GM12873 (cell line): ENCODE measurements around the gene MEIOSIN.

ENCODE experiments used
- CTCF ChIP-seq: IDR thresholded peaks from 2 replicates; pipeline ENCODE4 v1.5.1; 2012; ENCODE audit warnings: low read depth, mild to moderate bottlenecking, moderate library complexity, low read length, control low read depth; ENCODE audit not compliant: insufficient read depth; ENCODE audit errors: missing control alignments

Gene MEIOSIN

GRCh38 chr19:45716359-45717130 lies 16.7 kb upstream of the MEIOSIN start:
- TF ChIP-seq CTCF = no peak

GRCh38 chr19:45717131-45717982 lies 15.9 kb upstream of the MEIOSIN start:
- no peak for TF ChIP-seq CTCF

- no peak for TF ChIP-seq CTCF
Observed at GRCh38 chr19:45717983-45718650, 15.1 kb upstream of the MEIOSIN start.

GRCh38 chr19:45729800-45730290 lies 3.4 kb upstream of the MEIOSIN start:
- TF ChIP-seq CTCF = no peak

DNA sequence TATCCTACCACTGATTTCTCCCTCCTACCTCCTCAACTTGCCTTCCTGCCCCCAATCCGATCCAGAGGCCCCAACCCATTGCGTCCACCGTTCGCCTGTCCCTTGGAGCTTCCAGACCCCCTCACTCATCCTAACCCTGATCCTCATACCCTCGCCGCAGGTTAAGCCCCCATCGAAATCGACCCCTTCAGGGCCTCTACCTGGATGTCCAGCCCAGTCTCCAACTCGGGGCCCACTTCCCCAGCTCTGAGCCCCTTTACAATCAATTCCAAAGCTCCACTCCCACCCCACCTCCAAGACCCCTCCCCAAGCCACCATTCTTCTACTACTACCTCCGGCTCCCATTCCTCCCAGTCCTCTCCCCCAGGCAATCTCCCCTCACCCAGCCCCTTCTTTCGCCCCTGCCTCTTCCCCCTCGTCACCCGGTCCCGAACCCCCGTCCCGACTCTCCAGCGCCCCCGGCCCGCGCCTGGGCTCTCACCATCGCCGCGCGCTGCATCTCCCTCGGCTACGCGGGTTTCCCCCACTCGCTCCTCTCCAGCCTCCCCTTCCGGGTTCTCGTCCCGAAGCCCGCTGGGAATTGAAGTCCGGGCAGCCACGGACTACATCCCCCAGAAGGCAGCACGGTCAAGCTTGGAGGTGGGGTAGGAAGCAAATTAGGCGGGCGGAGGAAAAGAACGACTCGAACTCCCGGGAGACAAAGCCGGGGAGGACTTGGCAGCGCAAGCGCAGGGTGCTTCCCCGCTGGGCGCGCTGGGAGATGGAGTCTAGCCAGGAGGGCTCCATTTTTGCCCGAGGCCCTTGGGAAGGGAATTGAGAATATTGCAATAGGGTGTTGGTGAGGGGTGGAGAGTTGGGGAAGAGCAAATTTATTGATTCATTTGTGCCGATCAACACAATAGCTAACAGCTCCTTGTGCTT lies 2.6 kb upstream of the MEIOSIN start, which contains the start of gene FBXO46:
Gene FBXO46 (minus strand): TSS at position 529 of the 921 bp plus-strand sequence. CDS start 17,401 bp downstream, outside the sequence.
- TF ChIP-seq CTCF = peak; percentile 34

- TF ChIP-seq CTCF = no peak
Observed at GRCh38 chr19:45739498-45740439, 6.5 kb downstream of the MEIOSIN start.
